Activated T-helper 17 cell treated with anti-CD3 and anti-CD28 coated beads, Interleukin-2, amount 50 U/mL, for 72 hours (primary cell): Measurements from ENCODE around the gene SSTR5. TPM values are rescaled to one million over a fixed set of nuclear protein-coding genes. Genes with fewer than 3 reads are reported as not detected.
"Not testable (repeated sequence)": the region's sequence is repeated elsewhere in the genome, so short reads cannot be mapped to it uniquely, and the experiment has no call there.

ENCODE experiments used
- ATAC-seq: fragments of 150-1000 bp; cut with Tn5 transposase; replicated peaks from 2 replicates; pipeline ENCODE4 v1.10.0; 2021; ENCODE audit warnings: mild to moderate bottlenecking, moderate library complexity
- H3K27ac Mint-ChIP-seq: one replicate; pipeline ENCODE4 v1.8.0; 2022; ENCODE audit warnings: mixed read lengths
- H3K27me3 Mint-ChIP-seq: one replicate; pipeline ENCODE4 v1.8.0; 2022; ENCODE audit warnings: mixed read lengths
- H3K36me3 Mint-ChIP-seq: one replicate; pipeline ENCODE4 v1.8.0; 2022; ENCODE audit warnings: low read depth, mild to moderate bottlenecking, mixed read lengths
- H3K4me1 Mint-ChIP-seq: one replicate; pipeline ENCODE4 v1.8.0; 2022; ENCODE audit warnings: mixed read lengths
- H3K4me3 Mint-ChIP-seq: one replicate; pipeline ENCODE4 v1.8.0; 2022; ENCODE audit warnings: mild to moderate bottlenecking, mixed read lengths
- H3K9me3 Mint-ChIP-seq: one replicate; pipeline ENCODE4 v1.8.0; 2022; ENCODE audit warnings: mixed read lengths
- total RNA-seq, 2 donors: library from RNA; stranded (reverse); gene quantifications; one replicate each; pipeline ENCODE4 v1.2.3, GENCODE V29; 2022

Gene SSTR5
- total RNA-seq: not detected

DNA sequence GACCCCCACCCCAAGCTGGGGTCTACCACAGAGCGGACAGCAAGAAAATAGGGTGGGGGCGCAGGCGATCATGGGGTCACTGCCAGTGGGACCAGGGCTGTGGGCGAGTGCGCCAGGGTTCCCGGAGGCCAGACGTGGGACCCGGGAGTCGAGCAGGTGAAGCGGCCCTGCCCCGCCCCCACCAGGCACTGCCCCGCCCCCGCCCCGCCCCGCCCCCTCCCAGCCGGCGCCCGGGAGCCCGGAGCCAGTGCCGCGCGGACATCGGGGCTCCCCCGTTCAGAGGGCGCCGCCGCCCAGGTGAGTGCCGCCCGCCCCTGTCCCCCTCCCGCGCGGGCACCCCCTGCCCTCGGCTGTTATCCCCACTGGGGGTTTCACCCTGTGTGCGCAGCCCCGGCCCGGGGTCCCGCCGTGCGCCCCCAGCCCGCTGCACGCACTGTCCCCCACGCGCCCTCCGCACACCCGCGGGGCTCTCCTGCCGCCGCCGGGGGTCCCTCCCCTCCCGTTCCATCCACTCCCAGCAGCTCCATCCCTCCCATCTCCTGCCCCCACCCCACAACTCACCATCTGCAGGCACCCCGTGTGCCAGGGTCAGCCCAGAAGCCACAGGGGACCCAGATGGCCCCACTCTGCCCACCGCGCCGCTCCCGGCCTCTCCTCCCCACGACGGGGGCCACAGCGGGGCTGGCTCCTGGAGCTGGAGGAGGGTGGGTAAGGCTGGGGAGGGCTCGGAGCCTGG is at the start of gene SSTR5:
TSS of gene SSTR5 (plus strand) at position 222 of the 736 bp plus-strand sequence. CDS start 6,122 bp downstream, outside the sequence.
- H3K27ac Mint-ChIP-seq: no peak within 1 kb of the TSS
- no peak for ATAC-seq
- no peaks in the 10 kb centered on the region for H3K36me3 Mint-ChIP-seq
- no peaks in the 10 kb centered on the region for H3K9me3 Mint-ChIP-seq
- no peak within 1 kb of the TSS for H3K4me3 Mint-ChIP-seq
- peaks cover 7% of the 10 kb centered on the region for H3K27me3 Mint-ChIP-seq
- no peaks in the 10 kb centered on the region for H3K4me1 Mint-ChIP-seq

DNA sequence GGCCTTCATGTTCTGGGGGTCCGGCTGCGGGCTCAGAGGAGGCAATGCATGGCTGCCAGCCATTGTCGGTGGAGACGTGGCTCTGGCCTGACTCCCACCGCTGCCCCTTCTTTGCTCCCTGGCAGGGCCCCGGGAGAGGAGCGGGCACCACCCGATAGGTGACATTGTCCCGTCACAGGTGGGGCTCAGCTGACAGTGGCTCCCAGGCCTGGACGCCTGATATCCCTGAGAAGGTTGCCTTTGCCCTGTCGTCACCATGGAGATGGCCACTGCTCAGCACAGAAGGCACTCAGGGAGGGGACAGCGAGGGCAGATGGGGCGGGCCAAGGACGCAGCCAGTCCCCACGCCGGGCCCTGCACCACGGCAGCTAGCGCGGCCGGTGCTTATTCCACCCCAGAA is 48.4 kb upstream of the SSTR5 start:
- H3K4me1 Mint-ChIP-seq: no peaks in the 10 kb centered on the region
- H3K27ac Mint-ChIP-seq: no peak overlapping the region
- ATAC-seq: no peak
- H3K4me3 Mint-ChIP-seq: no peak overlapping the region
- H3K9me3 Mint-ChIP-seq: no peaks in the 10 kb centered on the region
- no peaks in the 10 kb centered on the region for H3K36me3 Mint-ChIP-seq
- H3K27me3 Mint-ChIP-seq: no peaks in the 10 kb centered on the region

DNA sequence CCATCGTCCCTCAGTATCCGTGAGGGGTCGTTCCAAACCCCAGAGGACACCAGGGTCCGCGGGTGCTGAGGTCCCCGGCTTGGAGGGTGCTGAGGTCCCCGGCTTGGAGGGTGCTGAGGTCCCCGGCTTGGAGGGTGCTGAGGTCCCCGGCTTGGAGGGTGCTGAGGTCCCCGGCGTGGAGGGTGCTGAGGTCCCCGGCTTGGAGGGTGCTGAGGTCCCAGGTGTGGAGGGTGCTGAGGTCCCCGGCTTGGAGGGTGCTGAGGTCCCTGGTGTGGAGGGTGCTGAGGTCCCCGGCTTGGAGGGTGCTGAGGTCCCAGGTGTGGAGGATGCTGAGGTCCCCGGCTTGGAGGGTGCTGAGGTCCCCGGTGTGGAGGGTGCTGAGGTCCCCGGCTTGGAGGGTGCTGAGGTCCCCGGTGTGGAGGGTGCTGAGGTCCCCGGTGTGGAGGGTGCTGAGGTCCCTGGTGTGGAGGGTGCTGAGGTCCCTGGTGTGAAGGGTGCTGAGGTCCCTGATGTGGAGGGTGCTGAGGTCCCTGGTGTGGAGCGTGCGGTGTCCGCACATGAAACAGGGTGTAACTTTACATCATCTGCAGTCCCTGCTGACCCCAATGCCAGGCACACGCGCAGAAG is 47.3 kb upstream of the SSTR5 start:
- H3K4me1 Mint-ChIP-seq, H3K4me3 Mint-ChIP-seq, H3K36me3 Mint-ChIP-seq, H3K27ac Mint-ChIP-seq, H3K27me3 Mint-ChIP-seq, H3K9me3 Mint-ChIP-seq, ATAC-seq: not testable (repeated sequence)

DNA sequence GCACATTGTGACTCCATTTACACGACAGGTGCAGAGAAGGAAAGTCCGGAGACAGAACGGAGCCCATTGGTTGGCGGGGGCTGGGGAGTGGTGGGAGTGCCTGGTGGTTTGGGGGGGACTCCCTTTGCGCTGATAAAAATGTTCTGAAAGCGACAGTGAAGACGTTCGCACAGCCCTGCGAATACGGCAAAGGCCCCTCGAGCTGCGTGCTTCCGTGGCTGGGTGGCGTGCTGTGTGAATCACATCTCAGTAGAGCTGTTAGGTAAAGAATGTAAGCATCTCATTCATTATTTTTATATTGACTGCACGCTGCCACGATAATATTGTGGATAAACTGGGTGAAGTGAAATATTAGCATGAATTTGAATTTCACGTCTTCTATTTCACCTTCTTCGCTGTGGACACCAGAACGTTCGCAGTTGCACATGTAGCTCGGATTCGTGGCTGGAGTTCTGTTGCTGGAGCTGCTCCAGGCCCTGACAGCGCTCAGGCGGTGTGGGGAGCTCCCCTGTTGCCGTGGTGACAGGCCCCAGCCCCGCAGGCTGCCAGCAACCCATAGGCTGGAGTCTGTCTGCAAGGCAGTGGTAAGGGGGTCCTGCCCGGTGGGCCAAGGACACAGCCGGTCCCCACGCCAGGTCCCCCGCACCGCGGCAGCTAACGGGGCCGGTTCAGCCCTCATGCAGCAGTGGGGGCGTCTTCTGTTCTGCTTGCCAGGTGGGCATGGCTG is 46.3 kb upstream of the SSTR5 start:
- Mint-ChIP-seq H3K36me3 (no peaks in the 10 kb centered on the region), H3K27ac (no peak overlapping the region), H3K9me3 (no peaks in the 10 kb centered on the region), H3K27me3 (peaks cover 4% of the 10 kb centered on the region), H3K4me1 (no peaks in the 10 kb centered on the region), H3K4me3 (no peak overlapping the region)
- ATAC-seq: no peak

DNA sequence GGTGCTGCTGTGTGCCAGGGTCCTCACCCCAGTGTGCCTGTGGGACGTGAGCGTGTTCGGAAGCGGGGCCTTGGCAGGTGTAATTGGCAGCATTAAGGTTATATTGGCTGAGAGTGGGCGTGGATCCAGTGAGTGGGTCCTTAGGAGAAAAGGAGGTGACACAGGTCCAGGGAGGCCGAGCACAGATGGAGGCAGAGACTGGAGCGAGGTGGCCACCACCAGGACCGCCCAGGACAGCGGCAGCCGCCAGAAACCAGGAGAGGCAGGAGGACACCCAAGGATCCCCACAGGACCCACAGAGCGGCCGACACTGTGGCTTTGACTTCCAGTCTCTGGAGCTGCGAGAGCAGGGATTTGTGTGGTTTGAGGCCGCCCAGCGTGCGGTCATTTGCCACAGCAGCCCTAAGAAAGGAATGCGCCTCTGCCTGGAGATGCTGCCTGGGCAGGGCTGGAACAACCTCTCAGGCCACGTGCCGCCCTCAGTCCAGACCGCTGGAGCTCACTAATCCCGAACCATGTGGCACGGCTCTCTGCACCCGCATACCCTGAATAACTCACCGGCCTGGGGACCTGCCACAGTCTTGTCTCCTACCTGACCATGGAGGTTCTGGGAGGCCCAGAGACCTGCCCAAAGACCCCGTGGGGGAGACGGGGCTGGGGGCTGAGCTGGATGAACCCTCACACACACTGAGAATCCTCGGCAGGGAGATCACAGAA is 45.6 kb upstream of the SSTR5 start:
- Mint-ChIP-seq H3K27ac (no peak overlapping the region), H3K27me3 (peaks cover 4% of the 10 kb centered on the region), H3K36me3 (no peaks in the 10 kb centered on the region), H3K4me3 (no peak overlapping the region), H3K4me1 (no peaks in the 10 kb centered on the region), H3K9me3 (no peaks in the 10 kb centered on the region)
- no peak for ATAC-seq

DNA sequence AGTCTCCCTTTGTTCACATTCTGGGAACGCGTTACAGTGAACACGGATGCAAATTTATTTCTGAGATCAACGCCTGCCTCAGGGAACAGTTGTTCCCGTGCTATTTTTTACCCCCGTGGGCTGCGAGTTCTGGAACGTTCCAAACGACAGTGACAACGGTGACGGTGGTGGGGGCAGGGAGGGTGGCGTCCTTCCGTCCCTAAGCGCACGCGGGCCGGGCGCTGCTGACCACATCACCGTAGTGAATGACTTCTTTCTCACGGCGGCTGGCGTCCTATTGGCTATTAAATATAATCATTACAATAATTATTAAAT is 45.1 kb upstream of the SSTR5 start:
- no peak overlapping the region for H3K4me3 Mint-ChIP-seq
- no peaks in the 10 kb centered on the region for H3K4me1 Mint-ChIP-seq
- H3K27ac Mint-ChIP-seq: no peak overlapping the region
- H3K9me3 Mint-ChIP-seq: no peaks in the 10 kb centered on the region
- H3K27me3 Mint-ChIP-seq: peaks cover 4% of the 10 kb centered on the region
- H3K36me3 Mint-ChIP-seq: no peaks in the 10 kb centered on the region
- no peak for ATAC-seq

DNA sequence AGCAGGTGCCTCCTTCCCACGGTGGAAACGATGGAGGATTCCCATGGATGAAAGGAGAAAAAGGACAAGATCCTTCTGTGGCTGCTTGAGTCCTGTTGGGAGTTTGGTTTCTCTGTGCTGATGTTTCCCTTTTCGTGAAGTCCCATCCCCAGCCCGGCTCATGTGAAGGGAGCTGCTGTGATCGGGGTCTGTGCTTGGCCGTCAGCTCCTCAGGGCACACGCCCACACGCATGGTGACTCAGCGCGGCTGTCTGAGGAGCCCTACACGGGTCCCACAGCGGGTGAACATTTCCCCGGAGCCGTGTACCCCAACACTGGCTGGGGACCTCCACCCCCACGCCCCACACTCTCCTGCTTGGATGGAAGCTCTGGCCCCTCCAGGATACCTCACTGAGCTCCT is 44.5 kb upstream of the SSTR5 start:
- H3K27ac Mint-ChIP-seq: no peak overlapping the region
- H3K9me3 Mint-ChIP-seq: no peaks in the 10 kb centered on the region
- ATAC-seq: no peak
- H3K4me3 Mint-ChIP-seq: no peak overlapping the region
- H3K4me1 Mint-ChIP-seq: no peaks in the 10 kb centered on the region
- H3K36me3 Mint-ChIP-seq: no peaks in the 10 kb centered on the region
- peaks cover 4% of the 10 kb centered on the region for H3K27me3 Mint-ChIP-seq

DNA sequence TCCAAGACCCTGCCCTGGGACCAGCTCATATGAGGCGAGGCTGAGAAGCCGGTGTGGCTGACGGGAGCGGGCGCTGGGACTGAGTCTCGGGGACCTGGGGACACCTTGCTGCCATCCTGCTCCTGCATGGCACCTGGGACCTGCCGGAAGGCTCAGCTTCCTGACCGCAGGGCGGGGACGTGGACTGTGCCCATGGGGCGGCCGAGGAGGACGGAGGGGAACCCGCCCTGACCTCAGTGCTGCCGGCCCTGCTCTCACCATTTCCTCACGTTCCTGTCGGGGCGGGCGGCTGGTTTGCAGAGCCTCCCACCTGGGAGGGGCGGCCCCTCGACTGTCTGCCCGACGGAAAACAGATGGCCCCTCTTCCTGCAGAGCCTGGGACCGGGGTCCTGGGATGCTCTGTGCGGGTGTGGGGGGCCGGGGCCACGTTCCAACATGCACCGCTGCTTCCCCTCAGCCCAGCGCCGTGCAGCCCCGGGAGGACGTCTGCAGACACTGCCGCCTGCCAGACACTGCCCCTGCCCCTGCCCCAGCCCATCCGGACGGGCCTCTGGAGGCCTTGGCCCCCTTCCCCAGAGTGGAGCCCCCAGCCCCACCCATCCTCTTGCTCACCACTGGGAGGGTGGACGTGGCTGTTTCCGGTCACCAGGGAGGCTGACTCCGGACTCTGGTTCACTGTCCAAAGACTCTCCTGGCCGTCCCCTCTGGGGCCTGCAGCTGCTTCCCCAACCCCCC is 43.9 kb upstream of the SSTR5 start:
- Mint-ChIP-seq H3K36me3 (no peaks in the 10 kb centered on the region), H3K27me3 (peaks cover 4% of the 10 kb centered on the region), H3K4me3 (no peak overlapping the region), H3K9me3 (no peaks in the 10 kb centered on the region), H3K27ac (no peak overlapping the region), H3K4me1 (no peaks in the 10 kb centered on the region)
- no peak for ATAC-seq

DNA sequence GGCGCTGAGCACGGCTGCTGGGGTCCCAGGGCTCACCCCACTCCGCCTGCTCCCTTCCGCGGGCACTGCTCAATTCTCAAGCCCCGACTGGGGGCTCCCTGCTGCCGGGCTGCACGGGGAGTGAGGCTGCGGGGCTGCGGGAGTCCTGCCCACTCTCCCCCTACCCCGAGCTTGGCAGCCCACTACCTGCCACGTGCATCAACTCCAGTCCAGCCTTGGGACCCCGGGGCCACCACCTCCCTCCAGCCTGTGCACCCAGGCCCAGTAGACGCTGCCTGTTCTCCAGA is 43.3 kb upstream of the SSTR5 start:
- ATAC-seq: no peak
- no peak overlapping the region for H3K4me3 Mint-ChIP-seq
- no peaks in the 10 kb centered on the region for H3K9me3 Mint-ChIP-seq
- no peaks in the 10 kb centered on the region for H3K36me3 Mint-ChIP-seq
- H3K27ac Mint-ChIP-seq: no peak overlapping the region
- H3K4me1 Mint-ChIP-seq: no peaks in the 10 kb centered on the region
- H3K27me3 Mint-ChIP-seq: peaks cover 4% of the 10 kb centered on the region

DNA sequence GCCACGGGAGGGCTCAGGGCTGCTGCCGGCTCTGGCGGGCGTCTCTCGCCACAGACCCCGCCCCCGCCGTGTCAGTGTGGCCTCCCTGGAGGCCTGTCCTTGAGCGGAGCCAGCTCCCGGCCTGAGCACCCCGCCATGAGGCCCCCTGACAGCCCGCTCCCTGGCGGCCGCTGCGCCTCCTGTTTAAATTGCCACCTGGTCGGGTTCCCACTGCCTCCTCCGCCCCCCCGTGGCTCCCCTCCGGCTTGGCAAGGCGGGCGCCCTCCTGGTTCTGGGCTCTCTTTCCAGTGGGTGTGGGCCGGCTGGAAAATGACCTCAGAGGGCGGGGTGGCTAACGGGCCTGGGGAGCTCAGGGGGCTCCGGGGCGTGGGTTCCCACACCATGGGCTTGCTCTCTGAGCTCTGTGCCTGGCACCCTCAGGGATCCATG is 42.1 kb upstream of the SSTR5 start:
- H3K4me3 Mint-ChIP-seq: no peak overlapping the region
- no peak overlapping the region for H3K27ac Mint-ChIP-seq
- H3K36me3 Mint-ChIP-seq: no peaks in the 10 kb centered on the region
- H3K9me3 Mint-ChIP-seq: no peaks in the 10 kb centered on the region
- no peaks in the 10 kb centered on the region for H3K4me1 Mint-ChIP-seq
- peaks cover 4% of the 10 kb centered on the region for H3K27me3 Mint-ChIP-seq
- no peak for ATAC-seq

DNA sequence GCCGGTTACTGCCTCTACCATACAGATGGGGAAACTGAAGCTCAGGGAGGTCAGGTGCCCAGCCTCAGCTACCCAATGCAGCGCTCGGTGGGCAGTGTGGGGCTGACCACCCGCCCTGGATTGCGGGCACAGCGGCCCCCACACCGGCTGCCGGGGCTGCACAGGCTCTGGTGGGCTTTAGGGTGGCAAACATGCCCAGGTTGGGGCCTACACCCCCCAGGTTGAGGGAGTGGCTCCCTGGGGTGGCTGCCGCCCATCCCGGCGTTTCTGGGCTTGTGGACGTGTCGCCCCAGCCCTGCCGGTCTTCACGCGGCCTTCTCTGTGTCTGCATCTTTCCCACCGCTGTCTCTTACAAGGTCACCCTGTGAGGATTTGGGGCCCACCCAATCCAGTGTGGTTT is 40.9 kb upstream of the SSTR5 start:
- Mint-ChIP-seq H3K27me3 (peaks cover 4% of the 10 kb centered on the region), H3K4me3 (no peak overlapping the region), H3K36me3 (no peaks in the 10 kb centered on the region), H3K9me3 (no peaks in the 10 kb centered on the region), H3K4me1 (no peaks in the 10 kb centered on the region), H3K27ac (no peak overlapping the region)
- ATAC-seq: no peak

DNA sequence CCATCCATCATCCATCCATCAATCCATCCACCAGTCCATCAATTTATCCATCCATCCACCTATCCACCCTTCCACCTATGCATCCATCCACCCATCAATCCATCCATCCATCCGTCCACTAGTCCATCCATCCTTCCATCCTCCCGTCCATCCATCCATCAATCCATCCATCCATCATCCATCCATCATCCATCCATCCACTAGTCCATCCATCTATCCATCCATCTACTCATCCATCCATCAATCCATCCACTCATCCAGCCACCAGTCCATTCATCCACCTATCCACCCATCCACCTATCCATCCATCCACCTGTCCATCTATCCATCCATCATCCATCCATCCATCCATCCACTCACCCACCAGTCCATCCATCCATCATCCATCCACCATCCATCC is 39.9 kb upstream of the SSTR5 start:
- no peak overlapping the region for H3K27ac Mint-ChIP-seq
- no peaks in the 10 kb centered on the region for H3K36me3 Mint-ChIP-seq
- peaks cover 4% of the 10 kb centered on the region for H3K27me3 Mint-ChIP-seq
- no peak overlapping the region for H3K4me3 Mint-ChIP-seq
- no peaks in the 10 kb centered on the region for H3K9me3 Mint-ChIP-seq
- ATAC-seq: no peak
- H3K4me1 Mint-ChIP-seq: no peaks in the 10 kb centered on the region

DNA sequence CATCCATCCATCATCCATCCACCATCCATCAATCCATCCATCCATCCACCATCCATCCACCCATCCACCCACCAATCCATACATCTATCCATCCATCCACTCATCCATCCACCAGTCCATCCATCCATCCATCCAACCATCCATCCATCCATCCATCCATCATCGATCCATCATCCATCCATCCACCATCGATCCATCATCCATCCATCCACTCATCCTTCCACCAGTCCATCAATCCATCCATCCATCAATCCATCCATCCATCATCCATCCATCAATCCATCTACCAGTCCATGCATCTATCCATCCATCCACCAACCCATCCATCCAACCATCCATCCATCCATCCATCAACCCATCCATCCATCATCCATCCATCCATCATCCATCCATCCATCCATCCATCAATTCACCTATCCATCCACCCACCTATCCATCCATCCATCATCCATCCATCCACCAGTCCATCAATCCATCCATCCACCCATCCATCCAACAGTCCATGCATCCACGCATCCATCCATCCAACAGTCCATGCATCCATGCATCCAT is 39.3 kb upstream of the SSTR5 start:
- H3K4me1 Mint-ChIP-seq: no peaks in the 10 kb centered on the region
- peaks cover 4% of the 10 kb centered on the region for H3K27me3 Mint-ChIP-seq
- no peaks in the 10 kb centered on the region for H3K36me3 Mint-ChIP-seq

More for the DNA sequence above, 39.3 kb upstream of the SSTR5 start:
- H3K4me3 Mint-ChIP-seq: no peak overlapping the region
- H3K9me3 Mint-ChIP-seq: no peaks in the 10 kb centered on the region
- no peak overlapping the region for H3K27ac Mint-ChIP-seq
- no peak for ATAC-seq
